Measurements from ENCODE around the gene SUFU.

GRCh38 chr10:102643336-102644065 lies 139.7 kb downstream of the SUFU start:
- TF ChIP-seq CTCF (IDR thresholded peaks at IDR 0.05) (no peak), POLR2A (IDR thresholded peaks at IDR 0.05) (peak; percentile 63 to 88 (median 68))
